GM23338 (cell line): ENCODE measurements around the gene RBPJ.

Experiments
- CREB1 ChIP-seq: fragments of 250-450 bp; sonication (Bioruptor Pico); IDR thresholded peaks from 2 replicates; pipeline ENCODE4 v1.5.0; 2020; ENCODE audit warnings: low read depth, mild to moderate bottlenecking, moderate library complexity
- EZH2 ChIP-seq: fragments of 200-600 bp; sonication (generic); IDR thresholded peaks from one replicate; pipeline ENCODE4 v1.8.0; 2017; ENCODE audit warnings: antibody characterized with exemption, mild to moderate bottlenecking, low read depth; ENCODE audit not compliant: unreplicated experiment
- EZH2phosphoT487 ChIP-seq: fragments of 200-600 bp; sonication (generic); IDR thresholded peaks from one replicate; pipeline ENCODE4 v1.8.1; 2018; ENCODE audit warnings: antibody characterized with exemption; ENCODE audit not compliant: unreplicated experiment
- ZNF114 ChIP-seq: fragments of 250-450 bp; sonication (Bioruptor Pico); IDR thresholded peaks from 2 replicates; pipeline ENCODE4 v1.5.0; 2020; ENCODE audit warnings: mild to moderate bottlenecking, moderate library complexity
- TF ChIP-seq, protein P1 (sequence below), 2 experiments: fragments of 200-600 bp in 1 of 2; sonication (generic) in 1 of 2; conservative IDR thresholded peaks; 2 replicates each; pipeline versions ENCODE4 v1.5.1 to v1.6.1; 2016 to 2017; ENCODE audit warnings: antibody characterized with exemption in 2 of 2, low read depth in 2 of 2, mild to moderate bottlenecking in 2 of 2, moderate library complexity in 1 of 2

DNA sequence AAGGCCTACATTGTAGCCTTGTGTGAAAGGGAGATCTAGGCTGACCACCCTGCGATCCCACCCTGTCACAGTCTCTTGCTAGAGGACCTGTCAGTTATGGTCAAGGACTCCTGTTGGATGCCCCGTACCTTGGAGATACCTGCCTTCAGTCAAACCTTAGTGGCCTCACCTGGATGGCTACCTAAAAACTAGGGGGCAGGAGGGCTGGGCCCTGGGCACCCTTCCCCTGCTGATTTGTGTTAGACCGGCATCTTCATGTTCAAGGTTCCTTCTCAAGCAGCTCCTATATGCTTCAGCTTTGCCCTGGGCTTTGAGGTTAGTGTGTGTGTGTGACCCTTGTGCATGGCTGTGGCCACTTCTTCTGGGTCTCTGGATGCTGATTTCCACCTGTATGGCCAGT, 134.1 kb downstream of the RBPJ start:
- no peak for TF ChIP-seq EZH2
- TF ChIP-seq, protein P1, sequence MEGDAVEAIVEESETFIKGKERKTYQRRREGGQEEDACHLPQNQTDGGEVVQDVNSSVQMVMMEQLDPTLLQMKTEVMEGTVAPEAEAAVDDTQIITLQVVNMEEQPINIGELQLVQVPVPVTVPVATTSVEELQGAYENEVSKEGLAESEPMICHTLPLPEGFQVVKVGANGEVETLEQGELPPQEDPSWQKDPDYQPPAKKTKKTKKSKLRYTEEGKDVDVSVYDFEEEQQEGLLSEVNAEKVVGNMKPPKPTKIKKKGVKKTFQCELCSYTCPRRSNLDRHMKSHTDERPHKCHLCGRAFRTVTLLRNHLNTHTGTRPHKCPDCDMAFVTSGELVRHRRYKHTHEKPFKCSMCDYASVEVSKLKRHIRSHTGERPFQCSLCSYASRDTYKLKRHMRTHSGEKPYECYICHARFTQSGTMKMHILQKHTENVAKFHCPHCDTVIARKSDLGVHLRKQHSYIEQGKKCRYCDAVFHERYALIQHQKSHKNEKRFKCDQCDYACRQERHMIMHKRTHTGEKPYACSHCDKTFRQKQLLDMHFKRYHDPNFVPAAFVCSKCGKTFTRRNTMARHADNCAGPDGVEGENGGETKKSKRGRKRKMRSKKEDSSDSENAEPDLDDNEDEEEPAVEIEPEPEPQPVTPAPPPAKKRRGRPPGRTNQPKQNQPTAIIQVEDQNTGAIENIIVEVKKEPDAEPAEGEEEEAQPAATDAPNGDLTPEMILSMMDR (conservative IDR thresholded peaks at IDR 0.05; ENCODE audit: low read depth in 2 of 2) = no peak
- no peak for TF ChIP-seq EZH2phosphoT487
- TF ChIP-seq CREB1 (CRISPR knock-in tag) = no peak
- TF ChIP-seq ZNF114 (CRISPR knock-in tag) = no peak
